ENCODE results near the gene SCYL3. TPM values are rescaled to one million over a fixed set of nuclear protein-coding genes. Genes with fewer than 3 reads are reported as not detected.
"Not testable (repeated sequence)": the region's sequence is repeated elsewhere in the genome, so short reads cannot be mapped to it uniquely, and the experiment has no call there.

SCYL3 gene
- 5.4 and 6.7 TPM in 2 replicates for total RNA-seq
- 3.1 TPM for polyA plus RNA-seq (2012)

DNA sequence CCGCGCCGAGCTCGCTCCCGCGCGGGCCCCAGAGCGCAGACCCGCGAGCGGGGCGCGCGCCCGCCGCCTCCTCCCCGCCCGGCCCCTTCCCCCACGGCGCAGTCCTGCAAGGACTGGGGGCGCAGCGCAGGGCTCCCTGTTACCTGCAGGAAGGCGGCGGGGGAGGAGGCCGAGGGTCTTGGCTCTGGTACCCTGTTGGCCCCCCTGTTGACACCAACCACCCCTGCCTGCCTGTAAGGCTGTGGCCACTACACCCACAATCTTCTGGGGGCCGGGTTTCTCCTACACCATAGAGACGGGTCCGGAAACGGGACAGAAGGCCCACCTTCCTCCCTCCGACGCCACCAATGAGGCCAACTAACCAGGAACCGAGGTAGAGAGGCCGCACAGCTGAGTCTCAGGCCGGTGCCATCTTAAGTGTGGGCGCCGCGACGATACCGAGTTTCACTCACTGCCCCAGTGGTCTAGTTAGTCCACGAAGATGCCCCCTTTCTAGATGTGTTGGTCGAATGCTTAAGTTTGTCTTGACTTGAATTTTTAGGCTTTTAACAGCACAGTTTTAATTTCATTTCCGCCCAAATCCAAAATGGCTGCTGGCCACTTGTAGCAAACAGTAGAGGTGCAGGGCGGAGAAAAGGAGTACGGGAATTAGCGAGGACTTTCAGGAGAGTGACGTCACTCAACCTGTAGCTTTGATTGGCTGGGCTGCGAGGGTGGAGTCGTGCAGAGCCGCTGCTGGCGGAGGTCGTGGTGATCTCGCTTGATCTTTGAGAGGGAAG, at the start of gene SCYL3:
TSS of gene SCYL3 (minus strand) at position 252 of the 779 bp plus-strand sequence. CDS start 5,056 bp downstream, outside the sequence.
- DNase-seq (ENCODE audit: low read depth): peak; percentile 98

- DNase-seq (ENCODE audit: low read depth): peak; percentile 28
Observed at GRCh38 chr1:169941982-169942830, 48.5 kb upstream of the SCYL3 start.

DNA sequence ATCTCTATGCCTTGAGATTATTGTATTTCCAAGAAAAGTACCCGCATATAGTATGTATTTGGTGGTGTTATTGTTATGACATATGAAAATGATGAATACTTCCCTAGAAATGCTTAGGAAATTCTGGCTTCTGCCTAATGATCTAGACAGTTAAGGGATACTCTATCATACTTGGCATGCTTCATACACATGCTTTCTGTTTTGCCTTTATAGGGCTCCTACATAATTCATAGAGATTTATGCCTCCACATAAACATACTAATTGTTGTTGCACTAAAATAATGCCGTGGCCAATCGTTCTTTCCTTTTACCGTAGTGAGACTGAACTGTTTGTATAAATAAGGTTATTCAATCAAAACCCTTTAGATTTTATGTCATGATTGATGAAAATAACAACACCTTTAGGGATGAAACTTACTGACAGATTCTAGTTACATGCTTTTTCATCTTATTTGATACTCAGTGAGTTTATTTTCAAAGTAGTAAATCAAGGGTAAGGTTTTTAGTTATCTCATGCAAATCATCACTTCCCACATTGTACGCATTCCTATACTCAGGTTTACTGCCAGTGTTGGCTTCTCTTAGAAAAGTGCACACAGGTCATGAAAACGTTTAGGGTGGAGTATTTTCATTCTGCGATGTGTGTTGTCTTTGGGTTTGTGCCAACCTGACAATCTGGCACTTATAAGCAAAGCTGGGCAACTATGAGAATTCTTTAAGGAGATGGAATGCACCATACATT, 40.5 kb upstream of the SCYL3 start:
- no peak for DNase-seq (ENCODE audit: low read depth)

GRCh38 chr1:169931795-169932231, 38.1 kb upstream of the SCYL3 start:
- DNase-seq (ENCODE audit: low read depth): no peak

DNA sequence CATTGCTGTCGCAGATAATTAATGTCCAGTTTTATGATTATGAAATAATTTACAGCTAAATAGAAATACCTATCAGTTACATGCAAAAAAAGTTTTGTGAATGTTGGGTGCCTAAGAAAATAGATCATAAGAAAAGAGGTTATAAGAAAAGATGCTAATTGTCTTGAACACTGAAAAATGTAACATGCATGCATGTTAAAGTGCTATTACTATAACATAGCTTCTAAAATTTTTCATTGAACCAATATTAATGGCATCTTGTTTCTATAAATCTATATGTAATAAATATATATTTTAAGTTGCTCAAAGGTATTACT, 35.5 kb upstream of the SCYL3 start:
- DNase-seq (ENCODE audit: low read depth): no peak

DNA sequence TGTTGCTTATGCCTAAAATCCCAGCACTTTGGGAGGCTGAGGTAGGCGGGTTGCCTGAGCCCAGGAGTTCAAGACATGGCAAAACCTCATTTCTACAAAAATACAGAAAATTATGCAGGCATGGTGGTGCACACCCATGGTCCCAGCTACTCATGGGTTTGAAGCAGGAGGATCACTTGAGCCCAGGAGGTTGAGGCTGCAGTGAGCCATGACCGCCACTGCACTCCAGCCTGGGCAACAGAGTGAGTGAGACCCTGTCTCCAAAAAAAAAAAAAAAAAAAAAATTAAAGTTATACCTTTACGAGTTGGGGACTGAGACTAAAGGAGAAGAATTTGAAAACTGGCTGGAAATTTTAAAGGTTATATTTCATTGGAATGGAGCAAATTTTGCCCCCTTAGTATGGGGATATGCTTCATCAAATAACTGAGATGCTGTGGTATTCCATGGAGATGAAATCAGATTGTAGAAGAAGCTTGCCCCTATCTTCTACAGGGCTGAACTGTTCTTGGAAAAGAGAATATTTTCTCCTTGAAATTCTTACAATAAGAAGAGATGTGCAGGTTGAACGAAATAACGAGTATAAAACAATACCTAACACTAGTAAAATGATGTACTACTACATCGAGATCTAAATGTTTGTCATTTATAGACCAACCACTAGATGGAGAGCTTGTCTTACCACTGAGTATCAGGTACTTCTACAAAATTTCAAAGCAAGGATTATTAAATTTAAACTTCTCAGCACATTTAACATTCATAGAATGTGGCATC, 34.9 kb upstream of the SCYL3 start:
- peak; percentile 58 for DNase-seq (ENCODE audit: low read depth)

- no peak for DNase-seq (ENCODE audit: low read depth)
Observed at GRCh38 chr1:169925505-169926482, 32.1 kb upstream of the SCYL3 start.

GRCh38 chr1:169924829-169925228, 31.1 kb upstream of the SCYL3 start:
- DNase-seq (ENCODE audit: low read depth): no peak

DNA sequence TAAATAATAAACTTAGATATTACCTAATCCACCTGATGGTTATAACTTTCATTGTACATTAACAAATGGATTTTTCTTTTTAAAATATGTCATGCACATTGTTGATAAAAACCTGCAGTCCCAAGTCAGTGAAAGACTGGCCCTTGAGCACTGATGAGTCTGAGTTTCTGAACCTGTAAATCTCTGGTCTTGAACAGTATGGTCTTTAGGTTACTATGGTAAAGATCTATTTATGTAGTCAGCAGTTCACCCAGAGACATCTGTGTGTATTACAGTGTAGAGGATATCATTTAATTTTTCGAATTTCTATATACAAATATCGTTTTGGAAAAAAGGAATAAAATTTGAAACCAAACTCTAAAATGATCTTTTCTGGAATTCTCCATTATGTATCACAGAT, 30.4 kb upstream of the SCYL3 start:
- DNase-seq (ENCODE audit: low read depth): no peak

DNA sequence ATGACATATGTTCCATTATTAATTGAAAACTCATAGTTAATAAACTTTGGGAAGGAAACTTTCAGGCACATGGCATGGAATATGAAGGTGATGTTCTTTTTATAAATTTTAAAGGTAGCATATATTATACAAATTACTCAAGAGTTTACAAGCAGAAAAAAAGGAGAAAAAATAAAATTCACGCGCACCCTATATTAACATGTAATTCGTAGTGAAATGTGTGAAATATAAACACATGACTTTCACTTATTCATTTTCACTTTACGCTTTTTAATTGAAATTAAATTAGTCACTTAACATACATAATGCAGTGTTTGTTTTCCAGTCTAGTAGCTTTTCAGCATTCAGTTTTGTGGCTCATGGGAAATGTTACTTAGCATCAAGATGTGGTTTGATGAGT, 27.4 kb upstream of the SCYL3 start:
- no peak for DNase-seq (ENCODE audit: low read depth)

DNA sequence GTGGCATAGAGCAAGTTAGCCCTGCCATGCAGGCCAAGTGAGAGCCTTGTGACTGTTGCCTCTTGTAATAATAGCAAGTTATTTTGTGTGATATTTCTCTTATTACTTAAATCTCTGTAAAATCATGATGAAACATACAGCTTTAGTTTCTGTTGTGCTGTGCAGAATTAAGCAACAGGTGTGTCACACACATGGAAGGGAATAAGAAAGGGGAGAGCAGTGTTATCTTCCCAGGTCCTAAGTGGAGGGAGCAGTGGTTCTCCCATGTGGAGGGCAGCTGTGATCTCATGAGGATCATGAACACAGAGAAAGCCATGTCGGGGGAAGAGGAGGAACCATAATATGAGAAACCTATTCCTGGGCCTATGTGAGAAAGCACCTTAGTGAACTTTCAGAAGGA, 25.2 kb upstream of the SCYL3 start:
- no peak for DNase-seq (ENCODE audit: low read depth)

DNA sequence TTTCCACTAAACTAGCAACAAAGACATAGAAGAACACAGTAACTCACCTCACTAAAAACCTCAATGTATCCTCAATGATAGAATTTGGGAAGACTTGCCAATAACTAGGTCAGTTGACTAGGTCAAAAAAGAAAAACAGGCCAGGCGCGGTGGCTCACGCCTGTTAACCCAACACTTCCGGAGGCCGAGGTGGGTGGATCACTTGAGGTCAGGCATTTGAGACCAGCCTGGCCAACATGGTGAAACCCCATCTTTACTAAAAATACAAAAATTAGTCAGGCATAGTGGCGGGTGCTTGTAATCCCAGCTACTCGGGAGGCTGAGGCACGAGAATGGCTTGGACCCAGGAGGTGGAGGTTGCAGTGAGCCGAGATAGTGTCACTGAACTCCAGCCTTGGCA, 24.5 kb upstream of the SCYL3 start:
- DNase-seq (ENCODE audit: low read depth): not testable (repeated sequence)

DNA sequence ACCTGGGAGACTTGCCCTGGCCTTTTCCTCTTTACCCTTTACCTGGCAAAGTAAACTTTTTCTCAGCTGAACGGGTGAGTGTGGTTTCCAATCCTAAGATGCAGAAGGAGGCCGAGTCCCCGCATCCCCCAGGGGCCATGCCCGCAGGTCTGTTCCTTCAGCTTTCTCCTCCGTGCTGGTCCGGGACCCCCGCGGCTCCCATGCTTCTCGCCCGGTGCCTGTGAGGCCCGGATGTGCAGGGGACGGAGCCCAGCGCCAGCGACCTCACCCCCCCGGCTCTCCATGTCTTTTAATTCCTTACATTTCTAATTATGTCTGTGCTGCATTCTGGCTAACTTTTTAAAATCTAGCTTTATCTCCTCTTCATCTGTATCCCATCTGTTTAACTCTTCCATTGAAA, 21.5 kb upstream of the SCYL3 start:
- DNase-seq (ENCODE audit: low read depth): no peak

- DNase-seq (ENCODE audit: low read depth): peak; percentile 3
Observed at GRCh38 chr1:169914531-169914930, 20.8 kb upstream of the SCYL3 start.

DNA sequence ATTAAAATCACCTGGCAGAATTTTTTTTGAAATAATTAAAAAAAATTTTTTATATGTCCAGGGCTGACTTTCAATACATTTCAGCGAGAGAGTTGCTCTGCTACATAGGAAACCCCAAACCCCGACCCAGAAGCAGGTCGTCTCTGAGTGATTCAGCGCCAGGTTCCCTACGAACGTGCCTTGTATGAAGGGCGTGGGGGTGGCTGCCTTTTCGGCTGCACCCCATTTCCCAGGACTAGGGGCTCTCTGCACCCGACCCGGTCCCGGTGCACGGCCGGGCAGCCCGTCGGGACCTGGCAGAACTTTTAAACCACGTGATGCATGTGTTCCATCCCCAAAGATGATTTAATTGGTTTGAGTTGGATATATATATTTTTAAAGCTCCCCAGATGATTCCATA, 15.8 kb upstream of the SCYL3 start:
- no peak for DNase-seq (ENCODE audit: low read depth)

GRCh38 chr1:169906938-169907337, 13.2 kb upstream of the SCYL3 start:
- peak; percentile 15 for DNase-seq (ENCODE audit: low read depth)

- DNase-seq (ENCODE audit: low read depth): no peak
Observed at GRCh38 chr1:169904834-169905233, 11.1 kb upstream of the SCYL3 start.

DNA sequence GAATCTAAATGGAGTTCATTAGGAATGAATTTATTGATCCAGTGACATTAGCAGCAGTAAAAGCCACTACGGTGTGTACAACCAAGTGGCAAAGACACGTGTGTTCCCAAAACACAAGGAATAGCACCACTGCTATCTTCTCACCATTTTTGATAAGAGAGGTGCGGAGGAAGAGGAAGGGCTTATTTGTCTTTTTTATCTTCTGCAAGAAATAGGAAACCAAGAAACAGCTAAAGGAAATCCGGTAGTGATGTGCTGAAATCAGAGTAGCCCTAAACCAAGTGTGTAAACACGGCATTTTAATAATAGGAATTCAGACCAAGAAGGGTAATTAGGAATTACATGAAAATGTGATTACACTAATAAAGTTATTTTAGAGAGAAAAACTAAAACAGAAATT, 9.1 kb upstream of the SCYL3 start:
- DNase-seq (ENCODE audit: low read depth): no peak

DNA sequence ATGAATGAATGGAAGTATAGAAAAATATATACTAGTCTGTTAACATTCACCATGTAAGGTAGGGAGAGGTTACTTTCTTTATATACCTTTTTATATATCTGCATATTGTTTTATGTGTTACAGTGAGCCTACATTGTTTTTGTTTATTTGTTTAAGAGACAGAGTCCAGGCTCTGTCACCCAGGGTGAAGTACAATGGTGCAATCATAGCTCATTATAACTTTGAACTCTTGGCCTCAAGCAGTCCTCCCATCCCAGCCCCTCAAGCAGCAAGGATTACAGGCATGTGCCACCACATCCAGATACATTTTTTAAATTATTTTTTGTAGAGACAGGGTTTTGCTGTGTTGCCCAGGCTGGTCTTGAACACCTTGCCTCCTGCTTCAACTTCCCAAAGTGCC, 7.4 kb upstream of the SCYL3 start:
- DNase-seq (ENCODE audit: low read depth): no peak

DNA sequence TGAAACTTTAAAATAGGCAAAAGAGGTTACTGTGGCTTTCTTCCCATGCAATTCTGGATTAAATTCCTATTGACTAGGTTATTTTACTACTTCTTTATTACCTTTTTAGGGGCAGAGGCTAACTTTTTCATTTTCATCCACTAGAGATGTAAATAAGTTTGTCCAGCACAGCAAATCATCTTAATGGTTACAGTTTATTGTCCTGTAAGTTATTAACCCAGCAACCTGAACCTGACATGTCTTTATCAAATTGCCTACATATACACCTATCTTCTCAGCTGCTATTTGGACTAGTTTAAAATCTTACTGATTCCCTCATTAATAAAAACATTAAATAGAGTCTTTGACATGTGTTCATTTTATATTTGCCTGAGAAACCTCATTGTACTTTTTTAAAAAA, 6.9 kb upstream of the SCYL3 start:
- no peak for DNase-seq (ENCODE audit: low read depth)
